ENCODE data around the gene USP17L28.

DNA sequence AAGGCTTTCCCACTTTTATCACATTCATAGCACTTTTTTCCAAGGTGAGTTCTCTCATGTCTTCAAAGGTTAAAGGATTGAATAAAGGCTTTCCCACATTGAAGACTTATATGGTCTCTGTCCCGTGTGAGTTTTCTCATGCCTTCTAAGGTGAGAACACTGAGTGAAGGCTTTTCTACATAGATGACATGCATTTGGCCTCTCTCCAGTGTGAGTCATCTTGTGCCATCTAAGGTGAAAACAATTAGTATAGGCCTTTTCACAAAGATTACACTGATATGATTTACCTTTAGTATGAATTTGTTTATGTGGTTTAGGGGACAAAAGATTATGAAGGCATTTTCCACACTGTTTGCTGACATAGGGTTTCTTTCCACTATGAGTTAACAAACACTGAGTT, 35.4 kb downstream of the USP17L28 start:
- TF ChIP-seq POLR2A (IDR thresholded peaks at IDR 0.05) (no peak), POLR2AphosphoS5 (IDR thresholded peaks at IDR 0.05) (no peak)
- TF ChIP-seq, protein P1, sequence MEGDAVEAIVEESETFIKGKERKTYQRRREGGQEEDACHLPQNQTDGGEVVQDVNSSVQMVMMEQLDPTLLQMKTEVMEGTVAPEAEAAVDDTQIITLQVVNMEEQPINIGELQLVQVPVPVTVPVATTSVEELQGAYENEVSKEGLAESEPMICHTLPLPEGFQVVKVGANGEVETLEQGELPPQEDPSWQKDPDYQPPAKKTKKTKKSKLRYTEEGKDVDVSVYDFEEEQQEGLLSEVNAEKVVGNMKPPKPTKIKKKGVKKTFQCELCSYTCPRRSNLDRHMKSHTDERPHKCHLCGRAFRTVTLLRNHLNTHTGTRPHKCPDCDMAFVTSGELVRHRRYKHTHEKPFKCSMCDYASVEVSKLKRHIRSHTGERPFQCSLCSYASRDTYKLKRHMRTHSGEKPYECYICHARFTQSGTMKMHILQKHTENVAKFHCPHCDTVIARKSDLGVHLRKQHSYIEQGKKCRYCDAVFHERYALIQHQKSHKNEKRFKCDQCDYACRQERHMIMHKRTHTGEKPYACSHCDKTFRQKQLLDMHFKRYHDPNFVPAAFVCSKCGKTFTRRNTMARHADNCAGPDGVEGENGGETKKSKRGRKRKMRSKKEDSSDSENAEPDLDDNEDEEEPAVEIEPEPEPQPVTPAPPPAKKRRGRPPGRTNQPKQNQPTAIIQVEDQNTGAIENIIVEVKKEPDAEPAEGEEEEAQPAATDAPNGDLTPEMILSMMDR (IDR thresholded peaks at IDR 0.05), result no peak

All from gastroesophageal sphincter (tissue), 3 donors.